ENCODE data around the gene ZNF488.

GRCh38 chr10:47419421-47419820 is 35.3 kb upstream of the ZNF488 start:
- TF ChIP-seq, protein P1, sequence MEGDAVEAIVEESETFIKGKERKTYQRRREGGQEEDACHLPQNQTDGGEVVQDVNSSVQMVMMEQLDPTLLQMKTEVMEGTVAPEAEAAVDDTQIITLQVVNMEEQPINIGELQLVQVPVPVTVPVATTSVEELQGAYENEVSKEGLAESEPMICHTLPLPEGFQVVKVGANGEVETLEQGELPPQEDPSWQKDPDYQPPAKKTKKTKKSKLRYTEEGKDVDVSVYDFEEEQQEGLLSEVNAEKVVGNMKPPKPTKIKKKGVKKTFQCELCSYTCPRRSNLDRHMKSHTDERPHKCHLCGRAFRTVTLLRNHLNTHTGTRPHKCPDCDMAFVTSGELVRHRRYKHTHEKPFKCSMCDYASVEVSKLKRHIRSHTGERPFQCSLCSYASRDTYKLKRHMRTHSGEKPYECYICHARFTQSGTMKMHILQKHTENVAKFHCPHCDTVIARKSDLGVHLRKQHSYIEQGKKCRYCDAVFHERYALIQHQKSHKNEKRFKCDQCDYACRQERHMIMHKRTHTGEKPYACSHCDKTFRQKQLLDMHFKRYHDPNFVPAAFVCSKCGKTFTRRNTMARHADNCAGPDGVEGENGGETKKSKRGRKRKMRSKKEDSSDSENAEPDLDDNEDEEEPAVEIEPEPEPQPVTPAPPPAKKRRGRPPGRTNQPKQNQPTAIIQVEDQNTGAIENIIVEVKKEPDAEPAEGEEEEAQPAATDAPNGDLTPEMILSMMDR (conservative IDR thresholded peaks at IDR 0.05 in 1 of 2, IDR thresholded peaks at IDR 0.05 in 1 of 2; ENCODE audit: extremely low read depth in 1 of 2, insufficient read depth in 1 of 2, low read depth in 1 of 2, low read length in 2 of 2): no peak
- no peak for TF ChIP-seq EZH2 (IDR thresholded peaks at IDR 0.05; ENCODE audit: borderline replicate concordance, low read length)

Data from mammary epithelial cell (primary cell).